GM12891 (cell line): ENCODE data around the gene NCAM1.

ENCODE experiments used
- DNase-seq: peaks from one replicate; pipeline ENCODE4 v3.0.0; 2011; ENCODE audit warnings: low spot score; ENCODE audit not compliant: insufficient read length
- FAIRE-seq: peaks from 2 replicates; lab custom pipeline; 2011; peaks lifted over from hg19 to GRCh38; lab: Jason Lieb, UNC
- PAX5 ChIP-seq: IDR thresholded peaks from 2 replicates; pipeline ENCODE4 v1.6.1; 2011; ENCODE audit warnings: low read length, moderate library complexity, mild to moderate bottlenecking; ENCODE audit not compliant: insufficient read depth, severe bottlenecking
- POLR2A ChIP-seq: IDR thresholded peaks from 2 replicates; pipeline ENCODE4 v1.6.1; 2011; ENCODE audit warnings: low read depth, low read length, control low read depth
- POLR2AphosphoS5 ChIP-seq: IDR thresholded peaks from 2 replicates; pipeline ENCODE4 v1.6.1; 2011; ENCODE audit warnings: low read depth, low read length, control low read depth
- POU2F2 ChIP-seq: IDR thresholded peaks from 2 replicates; pipeline ENCODE4 v1.6.1; 2011; ENCODE audit warnings: low read depth, mild to moderate bottlenecking, control low read depth, low read length, moderate library complexity
- SPI1 ChIP-seq: IDR thresholded peaks from 2 replicates; pipeline ENCODE4 v1.6.1; 2011; ENCODE audit warnings: low read depth, low read length, control low read depth
- TAF1 ChIP-seq: IDR thresholded peaks from 2 replicates; pipeline ENCODE4 v1.6.1; 2011; ENCODE audit warnings: low read depth, low read length, control low read depth

The NCAM1 gene

GRCh38 chr11:112993808-112994207 lies 32.6 kb downstream of the NCAM1 start:
- DNase-seq = no peak
- TF ChIP-seq POU2F2 = no peak
- TF ChIP-seq TAF1 = no peak
- no peak for TF ChIP-seq POLR2A
- no peak for TF ChIP-seq PAX5
- TF ChIP-seq POLR2AphosphoS5 = no peak
- TF ChIP-seq SPI1 = no peak
- no peak for FAIRE-seq

- TF ChIP-seq POU2F2 = no peak
- DNase-seq (no peak), FAIRE-seq (no peak)
Observed at GRCh38 chr11:112995423-112996090, 34.3 kb downstream of the NCAM1 start.

- TF ChIP-seq POU2F2 (no peak), TAF1 (no peak), PAX5 (no peak), POLR2A (no peak), POLR2AphosphoS5 (no peak), SPI1 (no peak)
- DNase-seq (no peak), FAIRE-seq (no peak)
Observed at GRCh38 chr11:112996994-112997393, 35.8 kb downstream of the NCAM1 start.

- DNase-seq = no peak
- TF ChIP-seq SPI1 = no peak
- no peak for FAIRE-seq
Observed at GRCh38 chr11:112997857-112998466, 36.7 kb downstream of the NCAM1 start.

- TF ChIP-seq PAX5 (no peak), POLR2A (no peak), POLR2AphosphoS5 (no peak), SPI1 (no peak), POU2F2 (no peak), TAF1 (no peak)
- no peak for DNase-seq
- FAIRE-seq = no peak
Observed at GRCh38 chr11:112999520-112999919, 38.3 kb downstream of the NCAM1 start.

- TF ChIP-seq POLR2A = no peak
- no peak for TF ChIP-seq POLR2AphosphoS5
- no peak for TF ChIP-seq POU2F2
- TF ChIP-seq PAX5 = no peak
- no peak for TF ChIP-seq TAF1
- no peak for TF ChIP-seq SPI1
- FAIRE-seq = no peak
- DNase-seq = no peak
Observed at GRCh38 chr11:113001709-113002108, 40.5 kb downstream of the NCAM1 start.

- TF ChIP-seq POLR2AphosphoS5 (no peak), TAF1 (no peak), PAX5 (no peak), POU2F2 (no peak), SPI1 (no peak), POLR2A (no peak)
- DNase-seq (no peak), FAIRE-seq (no peak)
Observed at GRCh38 chr11:113006896-113007445, 45.8 kb downstream of the NCAM1 start.

GRCh38 chr11:113014262-113015097 lies 53.3 kb downstream of the NCAM1 start:
- TF ChIP-seq PAX5 (no peak), POU2F2 (no peak), SPI1 (no peak), POLR2A (no peak)
- no peak for FAIRE-seq
- DNase-seq = no peak

GRCh38 chr11:113015098-113015455 lies 53.9 kb downstream of the NCAM1 start:
- DNase-seq (no peak), FAIRE-seq (no peak)
- no peak for TF ChIP-seq POLR2A
- TF ChIP-seq SPI1 = no peak
- no peak for TF ChIP-seq POU2F2
- TF ChIP-seq PAX5 = no peak
- TF ChIP-seq TAF1 = no peak
- TF ChIP-seq POLR2AphosphoS5 = no peak

GRCh38 chr11:113016905-113017304 lies 55.7 kb downstream of the NCAM1 start:
- TF ChIP-seq POLR2A = no peak
- no peak for TF ChIP-seq TAF1
- no peak for TF ChIP-seq POU2F2
- TF ChIP-seq POLR2AphosphoS5 = no peak
- TF ChIP-seq SPI1 = no peak
- TF ChIP-seq PAX5 = no peak
- DNase-seq (no peak), FAIRE-seq (no peak)
